Omental fat pad (tissue), 4 donors: ENCODE measurements around the gene PDIA2. TPM values are rescaled to one million over a fixed set of nuclear protein-coding genes. Genes with fewer than 3 reads are reported as not detected.

Experiments used
- ATAC-seq: fragments of 150-250 bp; one replicate; pipeline ENCODE4 v1.9.1; 2016; ENCODE audit warnings: mild to moderate bottlenecking, moderate library complexity; ENCODE audit not compliant: low FRiP score
- DNase-seq: peaks from one replicate; pipeline ENCODE4 v3.0.0-alpha.2; 2019; ENCODE audit warnings: low spot score
- total RNA-seq, 4 donors: library from RNA; depleted of rRNA; stranded (reverse); fragments of >200 nt; gene quantifications; one replicate each; pipeline ENCODE4 v1.1.0, GENCODE V29; 2016
- TF ChIP-seq, protein P1 (sequence below), 3 donors: fragments of 450-650 bp; IDR thresholded peaks; one replicate each; pipeline ENCODE4 v1.5.1; 2016 to 2017; ENCODE audit warnings: antibody characterized with exemption in 3 of 3, mild to moderate bottlenecking in 3 of 3, moderate library complexity in 2 of 3

The PDIA2 gene
- total RNA-seq, 4 donors from 2014 or later, result 1.5 to 5.3 (median 2.7) TPM; not detected in 1

DNA sequence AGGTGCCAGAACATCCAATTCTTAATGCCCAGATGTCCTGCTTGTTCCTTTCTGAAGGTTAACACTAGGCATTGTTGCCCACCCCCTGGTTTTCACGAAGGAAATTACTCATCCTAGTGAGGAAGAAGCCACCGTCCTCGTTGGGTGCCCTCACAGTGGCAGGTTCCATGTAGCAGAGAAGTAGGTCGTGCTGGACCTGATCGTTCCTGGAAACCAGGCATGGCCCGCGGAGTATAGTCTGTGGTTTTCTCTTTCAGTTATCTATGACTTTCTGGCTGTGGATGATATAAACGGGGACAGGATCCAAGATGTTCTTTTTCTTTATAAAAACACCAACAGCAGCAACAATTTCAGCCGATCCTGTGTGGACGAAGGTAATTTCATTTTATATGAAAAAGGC, 23.7 kb upstream of the PDIA2 start:
- no peak for ATAC-seq
- TF ChIP-seq, protein P1, sequence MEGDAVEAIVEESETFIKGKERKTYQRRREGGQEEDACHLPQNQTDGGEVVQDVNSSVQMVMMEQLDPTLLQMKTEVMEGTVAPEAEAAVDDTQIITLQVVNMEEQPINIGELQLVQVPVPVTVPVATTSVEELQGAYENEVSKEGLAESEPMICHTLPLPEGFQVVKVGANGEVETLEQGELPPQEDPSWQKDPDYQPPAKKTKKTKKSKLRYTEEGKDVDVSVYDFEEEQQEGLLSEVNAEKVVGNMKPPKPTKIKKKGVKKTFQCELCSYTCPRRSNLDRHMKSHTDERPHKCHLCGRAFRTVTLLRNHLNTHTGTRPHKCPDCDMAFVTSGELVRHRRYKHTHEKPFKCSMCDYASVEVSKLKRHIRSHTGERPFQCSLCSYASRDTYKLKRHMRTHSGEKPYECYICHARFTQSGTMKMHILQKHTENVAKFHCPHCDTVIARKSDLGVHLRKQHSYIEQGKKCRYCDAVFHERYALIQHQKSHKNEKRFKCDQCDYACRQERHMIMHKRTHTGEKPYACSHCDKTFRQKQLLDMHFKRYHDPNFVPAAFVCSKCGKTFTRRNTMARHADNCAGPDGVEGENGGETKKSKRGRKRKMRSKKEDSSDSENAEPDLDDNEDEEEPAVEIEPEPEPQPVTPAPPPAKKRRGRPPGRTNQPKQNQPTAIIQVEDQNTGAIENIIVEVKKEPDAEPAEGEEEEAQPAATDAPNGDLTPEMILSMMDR (IDR thresholded peaks at IDR 0.05), result no peak
- DNase-seq, result no peak

DNA sequence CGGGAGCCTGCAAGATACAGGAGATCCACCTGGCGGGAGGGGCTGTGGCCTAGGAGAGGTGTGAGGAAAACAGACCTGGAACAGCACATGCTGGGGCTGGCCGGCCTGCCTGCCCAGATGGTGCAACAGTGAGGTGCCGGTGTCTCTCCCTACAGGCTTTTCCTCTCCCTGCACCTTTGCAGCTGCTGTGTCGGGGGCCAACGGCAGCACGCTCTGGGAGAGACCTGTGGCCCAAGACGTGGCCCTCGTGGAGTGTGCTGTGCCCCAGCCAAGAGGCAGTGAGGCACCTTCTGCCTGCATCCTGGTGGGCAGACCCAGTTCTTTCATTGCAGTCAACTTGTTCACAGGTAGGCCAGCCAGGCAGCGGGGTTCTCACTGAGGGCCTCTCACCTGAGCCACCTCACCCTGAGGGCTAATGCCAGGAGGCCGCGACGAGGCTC, 23.1 kb upstream of the PDIA2 start:
- TF ChIP-seq, protein P1 (IDR thresholded peaks at IDR 0.05), result no peak
- ATAC-seq, result no peak
- DNase-seq, result no peak

GRCh38 chr16:260326-260725, 22.6 kb upstream of the PDIA2 start:
- DNase-seq (no peak), ATAC-seq (no peak)
- TF ChIP-seq, protein P1 (IDR thresholded peaks at IDR 0.05), result no peak

DNA sequence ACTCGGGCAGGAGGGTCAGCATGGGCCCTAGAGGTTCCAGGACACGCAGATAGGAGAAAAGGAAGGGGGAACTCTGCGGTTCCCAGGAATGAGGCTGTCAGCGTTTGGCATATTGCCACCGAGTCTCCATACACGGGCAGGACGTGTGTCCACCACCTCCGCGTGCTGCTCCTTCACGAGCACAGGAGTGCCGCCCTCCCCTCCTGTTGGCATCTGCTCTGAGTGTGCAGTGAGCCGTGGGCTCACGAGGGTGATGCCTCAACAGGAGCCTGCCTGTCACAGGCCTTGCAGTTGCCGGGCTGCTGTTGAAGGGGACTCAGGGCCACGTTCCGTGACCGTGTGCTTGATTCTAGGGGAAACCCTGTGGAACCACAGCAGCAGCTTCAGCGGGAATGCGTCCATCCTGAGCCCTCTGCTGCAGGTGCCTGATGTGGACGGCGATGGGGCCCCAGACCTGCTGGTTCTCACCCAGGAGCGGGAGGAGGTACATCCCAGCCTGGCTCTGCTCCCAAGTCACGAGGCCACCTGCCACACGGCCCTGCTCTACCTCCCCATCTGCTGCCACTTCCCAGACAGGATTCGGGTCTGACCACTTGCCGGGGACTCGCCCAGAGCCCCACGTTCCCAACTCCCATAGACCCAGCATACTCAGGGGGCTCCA, 21.8 kb upstream of the PDIA2 start:
- DNase-seq (no peak), ATAC-seq (no peak)
- TF ChIP-seq, protein P1 (IDR thresholded peaks at IDR 0.05), result no peak

DNA sequence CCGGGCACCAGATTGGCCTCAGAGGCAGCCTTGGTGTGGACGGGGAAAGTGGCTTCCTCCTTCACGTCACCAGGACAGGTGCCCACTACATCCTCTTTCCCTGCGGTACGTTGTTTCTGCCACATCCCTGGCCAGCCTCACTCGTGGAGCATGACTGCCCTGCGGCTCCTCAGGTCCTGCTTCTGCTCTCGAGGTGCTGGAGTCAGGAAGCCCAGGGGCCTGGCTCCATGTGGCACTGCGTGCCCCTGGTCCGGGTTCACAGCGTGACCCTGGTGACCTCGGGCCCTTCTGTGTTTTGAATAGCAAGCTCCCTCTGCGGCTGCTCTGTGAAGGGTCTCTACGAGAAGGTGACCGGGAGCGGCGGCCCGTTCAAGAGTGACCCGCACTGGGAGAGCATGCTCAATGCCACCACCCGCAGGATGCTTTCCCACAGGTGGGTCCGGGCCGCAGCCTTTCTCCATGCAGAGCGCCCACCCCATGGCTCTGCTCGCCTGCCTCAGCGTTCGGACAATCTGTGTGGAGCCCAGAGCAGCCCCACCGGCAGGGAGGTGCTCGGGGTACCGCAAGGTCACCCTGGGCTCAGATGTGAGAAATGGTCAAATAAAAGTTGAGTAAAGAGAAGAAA, 20.7 kb upstream of the PDIA2 start:
- TF ChIP-seq, protein P1 (IDR thresholded peaks at IDR 0.05), result no peak
- no peak for DNase-seq
- ATAC-seq, result no peak

GRCh38 chr16:263182-263774, 19.7 kb upstream of the PDIA2 start:
- TF ChIP-seq, protein P1 (IDR thresholded peaks at IDR 0.05), result no peak
- ATAC-seq, result no peak

More at GRCh38 chr16:263182-263774, 19.7 kb upstream of the PDIA2 start:
- DNase-seq, result no peak
